ENCODE results near the gene GAS2. TPM values are rescaled to one million over a fixed set of nuclear protein-coding genes. Genes with fewer than 3 reads are reported as not detected.

Gene GAS2
- total and polyA plus RNA-seq, 2 donors (not counting 1 experiment from before 2014, with no cell fraction given) = 2.5 to 6.5 TPM

DNA sequence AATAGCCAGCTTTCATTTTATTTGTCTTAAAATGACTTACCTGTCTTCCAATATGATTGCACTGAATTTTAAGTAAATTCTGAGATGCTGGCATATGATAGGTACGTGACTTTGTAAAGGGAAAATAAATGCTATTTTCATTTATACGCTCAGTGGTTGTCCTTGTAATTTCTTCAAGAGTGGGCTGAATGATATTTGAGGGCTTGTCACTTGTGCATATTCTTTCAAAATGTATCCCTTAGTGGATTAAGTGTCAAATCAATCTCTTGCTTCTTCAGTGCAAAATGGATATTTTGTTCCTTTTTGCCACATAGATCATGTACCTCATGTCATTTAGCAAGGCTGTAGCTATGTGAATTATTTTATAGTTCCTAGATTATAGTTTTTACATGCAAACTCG, 56.9 kb downstream of the GAS2 start:
- H3K4me2 ChIP-seq (replicated peaks; ENCODE audit: low read depth, low read length, poor library complexity, severe bottlenecking) = no peak overlapping the region
- no peaks in the 10 kb centered on the region for H3K36me3 ChIP-seq (replicated peaks in 1 of 2; ENCODE audit: control extremely low read depth in 1 of 2, control insufficient read depth in 1 of 2, extremely low read depth in 1 of 2, insufficient read depth in 2 of 2, low read length in 1 of 2)
- H3K27me3 Mint-ChIP-seq = no peaks in the 10 kb centered on the region
- TF ChIP-seq, protein P1, sequence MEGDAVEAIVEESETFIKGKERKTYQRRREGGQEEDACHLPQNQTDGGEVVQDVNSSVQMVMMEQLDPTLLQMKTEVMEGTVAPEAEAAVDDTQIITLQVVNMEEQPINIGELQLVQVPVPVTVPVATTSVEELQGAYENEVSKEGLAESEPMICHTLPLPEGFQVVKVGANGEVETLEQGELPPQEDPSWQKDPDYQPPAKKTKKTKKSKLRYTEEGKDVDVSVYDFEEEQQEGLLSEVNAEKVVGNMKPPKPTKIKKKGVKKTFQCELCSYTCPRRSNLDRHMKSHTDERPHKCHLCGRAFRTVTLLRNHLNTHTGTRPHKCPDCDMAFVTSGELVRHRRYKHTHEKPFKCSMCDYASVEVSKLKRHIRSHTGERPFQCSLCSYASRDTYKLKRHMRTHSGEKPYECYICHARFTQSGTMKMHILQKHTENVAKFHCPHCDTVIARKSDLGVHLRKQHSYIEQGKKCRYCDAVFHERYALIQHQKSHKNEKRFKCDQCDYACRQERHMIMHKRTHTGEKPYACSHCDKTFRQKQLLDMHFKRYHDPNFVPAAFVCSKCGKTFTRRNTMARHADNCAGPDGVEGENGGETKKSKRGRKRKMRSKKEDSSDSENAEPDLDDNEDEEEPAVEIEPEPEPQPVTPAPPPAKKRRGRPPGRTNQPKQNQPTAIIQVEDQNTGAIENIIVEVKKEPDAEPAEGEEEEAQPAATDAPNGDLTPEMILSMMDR (IDR thresholded peaks at IDR 0.05) = no peak
- no peak for TF ChIP-seq EZH2 (IDR thresholded peaks at IDR 0.05; ENCODE audit: borderline replicate concordance, insufficient read depth, low read depth, low read length, poor library complexity, severe bottlenecking)
- H2AFZ ChIP-seq (ENCODE audit: insufficient read depth, low read depth, low read length, poor library complexity, severe bottlenecking) = no peak overlapping the region
- H3K79me2 ChIP-seq (ENCODE audit: control insufficient read depth, insufficient read depth, low read length) = no peaks in the 10 kb centered on the region
- no peaks in the 10 kb centered on the region for H3K9me3 ChIP-seq (ENCODE audit: control extremely low read depth in 1 of 3, control insufficient read depth in 2 of 3, insufficient read depth in 1 of 3, low read length in 2 of 3)
- no peaks in the 10 kb centered on the region for H3K27me3 ChIP-seq (replicated peaks in 1 of 4; ENCODE audit: control extremely low read depth in 1 of 4, control insufficient read depth in 3 of 4, insufficient read depth in 4 of 4, low read length in 3 of 4)
- CTCF ChIA-PET = no interaction called here
- ATAC-seq (ENCODE audit: low read depth) (no peak), DNase-seq (no peak)
- no peak overlapping the region for H3K27ac Mint-ChIP-seq
- H3K9ac ChIP-seq (ENCODE audit: low read length) = no peak overlapping the region
- H3K4me1 Mint-ChIP-seq = no peaks in the 10 kb centered on the region
- intact Hi-C loops (cut with micrococcal nuclease) = no loop called here
- no peak overlapping the region for H3K4me3 ChIP-seq (ENCODE audit: control extremely low read depth in 1 of 5, extremely low read depth in 1 of 5, insufficient read depth in 1 of 5, low read depth in 2 of 5, low read length in 4 of 5)
- no peaks in the 10 kb centered on the region for H4K20me1 ChIP-seq (ENCODE audit: control insufficient read depth, insufficient read depth, low read length, poor library complexity, severe bottlenecking)
- 100% methylated on average over 1 of the region's 3 CpGs for WGBS (ENCODE audit: insufficient coverage)
- no peaks in the 10 kb centered on the region for H3K4me1 ChIP-seq (ENCODE audit: control insufficient read depth in 2 of 2, insufficient read depth in 2 of 2, low read length in 2 of 2)
- POLR2A ChIA-PET = no interaction called here
- H3K4me3 Mint-ChIP-seq = no peak overlapping the region
- no peaks in the 10 kb centered on the region for H3K9me3 Mint-ChIP-seq (ENCODE audit: insufficient read depth)
- no peak overlapping the region for H3K27ac ChIP-seq (ENCODE audit: low read length in 2 of 2)

DNA sequence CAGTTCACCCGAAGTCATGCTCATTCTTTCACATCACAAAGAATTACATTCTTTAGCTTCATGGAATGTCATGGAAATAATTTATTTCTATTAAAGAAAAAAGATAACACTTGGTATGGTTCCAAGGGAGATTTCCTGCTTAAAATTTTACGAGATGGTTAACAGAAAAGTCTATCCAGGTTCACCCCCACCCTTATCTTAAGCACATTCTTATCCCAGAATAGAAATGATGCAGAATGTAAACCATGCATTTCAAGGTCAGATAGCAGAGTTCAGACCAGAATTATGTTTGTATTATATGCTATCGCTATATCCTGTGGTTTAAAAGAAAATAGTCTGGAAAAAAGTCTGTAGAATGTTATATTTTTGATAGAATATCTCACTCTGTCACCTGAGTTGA, 58.7 kb downstream of the GAS2 start:
- Histone ChIP-seq H3K9me3 (ENCODE audit: control extremely low read depth in 1 of 3, control insufficient read depth in 2 of 3, insufficient read depth in 1 of 3, low read length in 2 of 3) (no peaks in the 10 kb centered on the region), H3K4me1 (ENCODE audit: control insufficient read depth in 2 of 2, insufficient read depth in 2 of 2, low read length in 2 of 2) (no peaks in the 10 kb centered on the region), H3K9ac (ENCODE audit: low read length) (no peak overlapping the region), H2AFZ (ENCODE audit: insufficient read depth, low read depth, low read length, poor library complexity, severe bottlenecking) (no peak overlapping the region), H3K4me2 (replicated peaks; ENCODE audit: low read depth, low read length, poor library complexity, severe bottlenecking) (no peak overlapping the region), H3K27me3 (replicated peaks in 1 of 4; ENCODE audit: control extremely low read depth in 1 of 4, control insufficient read depth in 3 of 4, insufficient read depth in 4 of 4, low read length in 3 of 4) (no peaks in the 10 kb centered on the region), H3K4me3 (ENCODE audit: control extremely low read depth in 1 of 5, extremely low read depth in 1 of 5, insufficient read depth in 1 of 5, low read depth in 2 of 5, low read length in 4 of 5) (no peak overlapping the region), H3K36me3 (replicated peaks in 1 of 2; ENCODE audit: control extremely low read depth in 1 of 2, control insufficient read depth in 1 of 2, extremely low read depth in 1 of 2, insufficient read depth in 2 of 2, low read length in 1 of 2) (no peaks in the 10 kb centered on the region), H3K27ac (ENCODE audit: low read length in 2 of 2) (no peak overlapping the region), H4K20me1 (ENCODE audit: control insufficient read depth, insufficient read depth, low read length, poor library complexity, severe bottlenecking) (no peaks in the 10 kb centered on the region), H3K79me2 (ENCODE audit: control insufficient read depth, insufficient read depth, low read length) (no peaks in the 10 kb centered on the region)
- POLR2A ChIA-PET = no interaction called here
- Mint-ChIP-seq H3K4me3 (no peak overlapping the region), H3K27ac (no peak overlapping the region), H3K27me3 (no peaks in the 10 kb centered on the region), H3K9me3 (ENCODE audit: insufficient read depth) (no peaks in the 10 kb centered on the region), H3K4me1 (no peaks in the 10 kb centered on the region)
- intact Hi-C loops (cut with micrococcal nuclease) = no loop called here
- WGBS (ENCODE audit: insufficient coverage) = no CpG with 5 or more reads among the region's 3 CpGs
- ATAC-seq (ENCODE audit: low read depth) = no peak
- CTCF ChIA-PET = no interaction called here
- TF ChIP-seq EZH2 (IDR thresholded peaks at IDR 0.05; ENCODE audit: borderline replicate concordance, insufficient read depth, low read depth, low read length, poor library complexity, severe bottlenecking) = no peak
- TF ChIP-seq, protein P1 (IDR thresholded peaks at IDR 0.05) = no peak
- no peak for DNase-seq

All from B cell (primary cell).